Suprapubic skin (tissue), 4 donors: Measurements from ENCODE around the gene PSTPIP1.

Experiments used
- CTCF ChIP-seq, 2 donors: fragments of 200-600 bp in 1 of 2; fragments of 450-650 bp in 1 of 2; sonication (generic) in 1 of 2; IDR thresholded peaks; one replicate each; pipeline ENCODE4 v1.5.1; 2016 to 2019; ENCODE audit warnings: antibody characterized with exemption in 2 of 2, mild to moderate bottlenecking in 1 of 2, moderate library complexity in 1 of 2
- POLR2A ChIP-seq, 2 donors: fragments of 450-650 bp; IDR thresholded peaks; one replicate each; pipeline ENCODE4 v1.6.1; 2017; ENCODE audit warnings: antibody characterized with exemption in 2 of 2, mild to moderate bottlenecking in 2 of 2, moderate library complexity in 2 of 2
- POLR2AphosphoS5 ChIP-seq, 3 donors: sonication (generic); formaldehyde crosslinking; IDR thresholded peaks; one replicate each; pipeline ENCODE4 v1.6.1; 2017; ENCODE audit warnings: antibody characterized with exemption in 3 of 3

GRCh38 chr15:77009176-77009575 is 14.2 kb downstream of the PSTPIP1 start:
- TF ChIP-seq POLR2A (IDR thresholded peaks at IDR 0.05): no peak
- TF ChIP-seq CTCF (IDR thresholded peaks at IDR 0.05): no peak
- TF ChIP-seq POLR2AphosphoS5 (IDR thresholded peaks at IDR 0.05): no peak
